GM18873 (cell line): Measurements from ENCODE around the gene GGNBP2.

Source experiments
- ATAC-seq: cut with Tn5 transposase; IDR thresholded peaks from one replicate; pipeline ENCODE4 v1.9.1; 2021; ENCODE audit warnings: mild to moderate bottlenecking, moderate library complexity, moderate number of reproducible peaks; ENCODE audit not compliant: unreplicated experiment, low FRiP score

Gene GGNBP2

DNA sequence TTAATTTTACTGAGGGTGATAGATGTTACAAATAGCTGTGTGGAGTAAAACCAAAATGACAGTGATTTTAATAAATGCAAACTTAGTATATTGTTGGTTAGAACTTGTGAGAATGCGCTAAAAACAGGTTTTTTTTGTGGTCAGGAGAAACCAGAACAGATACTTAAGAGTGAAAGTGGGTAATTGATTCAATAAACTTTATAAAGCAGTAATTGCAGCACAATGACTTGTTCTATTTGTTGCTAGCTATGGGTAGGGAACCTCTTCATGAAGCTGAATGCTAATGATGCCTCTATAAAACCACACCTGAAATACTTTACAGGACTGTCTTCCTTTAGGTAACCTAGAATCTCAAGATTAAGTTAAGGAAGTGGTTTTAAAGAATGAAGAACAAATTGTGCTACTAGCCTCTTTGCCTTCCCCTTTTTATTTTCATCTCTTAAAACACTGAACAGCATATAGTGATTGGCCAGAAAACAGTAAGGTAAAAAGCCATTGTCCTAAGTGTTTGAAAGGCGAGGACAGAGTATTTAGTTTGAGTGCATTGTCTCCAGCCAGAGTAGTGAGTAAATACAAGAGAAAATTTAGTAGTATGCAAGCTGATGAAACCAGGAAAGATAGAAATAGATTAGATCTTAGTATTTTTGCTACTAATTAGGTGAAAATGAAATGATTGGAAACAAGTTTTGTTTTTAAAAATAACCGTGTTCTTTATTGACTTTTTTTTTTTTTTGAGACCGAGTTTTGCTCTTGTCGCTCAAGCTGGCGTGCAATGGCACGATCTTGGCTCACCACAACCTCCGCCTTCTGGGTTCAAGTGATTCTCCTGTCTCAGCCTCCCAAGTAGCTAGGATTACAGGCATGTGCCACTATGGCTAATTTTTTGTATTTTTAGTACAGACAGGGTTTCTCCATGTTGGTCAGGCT, 6.0 kb downstream of the GGNBP2 start:
- ATAC-seq, result no peak

DNA sequence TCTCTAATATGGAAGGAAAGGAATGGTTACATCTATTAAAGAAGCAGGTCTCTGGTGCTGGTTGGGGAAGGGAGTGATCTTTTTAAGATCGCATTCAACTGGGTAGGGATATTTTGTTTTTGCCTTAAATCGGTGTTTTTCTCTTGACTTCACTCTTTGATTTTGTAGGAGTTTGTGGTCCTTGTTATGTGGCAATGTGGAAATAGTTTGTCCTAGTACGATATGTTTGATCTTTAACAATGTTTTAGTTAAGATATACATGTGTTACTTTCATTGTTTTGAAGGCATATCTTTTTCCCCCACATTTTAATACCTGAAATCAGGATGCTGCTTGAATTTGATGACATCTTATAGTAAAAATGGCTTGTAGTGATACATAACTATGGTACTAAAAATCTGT, 8.7 kb downstream of the GGNBP2 start:
- ATAC-seq, result no peak

DNA sequence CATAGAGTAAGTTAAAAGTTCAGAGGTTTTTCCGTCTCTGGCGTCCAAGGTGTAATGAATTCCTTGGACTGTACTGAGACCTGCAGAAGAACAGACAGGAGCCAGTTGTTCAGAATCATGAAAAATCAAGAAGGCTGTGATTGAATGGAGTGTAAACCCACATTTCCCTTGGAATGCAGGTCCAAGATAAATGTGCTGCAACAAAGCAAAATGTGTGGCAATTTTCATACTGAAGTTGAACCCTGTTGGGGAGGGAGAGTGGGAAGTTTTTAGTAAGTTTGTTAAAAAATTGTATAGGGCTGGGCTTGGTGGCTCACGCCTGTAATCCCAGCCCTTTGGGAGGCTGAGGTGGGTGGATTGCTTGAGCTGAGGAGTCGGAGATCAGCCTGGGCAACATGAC, 21.4 kb downstream of the GGNBP2 start:
- no peak for ATAC-seq

DNA sequence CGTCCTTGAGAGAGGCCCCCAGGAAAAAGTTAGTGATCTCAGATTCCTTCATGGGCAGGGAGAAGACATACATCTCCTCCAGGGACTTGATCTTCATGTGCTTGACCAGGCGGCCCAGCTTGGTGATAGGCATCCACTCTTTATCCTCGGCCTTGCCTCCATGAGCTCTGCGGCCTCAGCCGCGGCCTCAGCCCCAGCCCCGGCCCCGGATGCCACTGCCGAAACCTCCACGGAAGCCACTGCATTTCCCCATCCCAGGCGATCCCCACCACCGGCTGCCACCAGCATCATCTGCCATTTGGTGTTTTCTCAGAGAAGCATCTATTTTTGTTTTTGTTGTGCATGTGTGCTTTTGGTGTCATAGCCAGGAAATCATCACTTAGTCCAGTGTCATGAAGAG, 30.3 kb downstream of the GGNBP2 start:
- no peak for ATAC-seq

- ATAC-seq, result no peak
Measured at GRCh38 chr17:36576793-36577192, 32.1 kb downstream of the GGNBP2 start.

DNA sequence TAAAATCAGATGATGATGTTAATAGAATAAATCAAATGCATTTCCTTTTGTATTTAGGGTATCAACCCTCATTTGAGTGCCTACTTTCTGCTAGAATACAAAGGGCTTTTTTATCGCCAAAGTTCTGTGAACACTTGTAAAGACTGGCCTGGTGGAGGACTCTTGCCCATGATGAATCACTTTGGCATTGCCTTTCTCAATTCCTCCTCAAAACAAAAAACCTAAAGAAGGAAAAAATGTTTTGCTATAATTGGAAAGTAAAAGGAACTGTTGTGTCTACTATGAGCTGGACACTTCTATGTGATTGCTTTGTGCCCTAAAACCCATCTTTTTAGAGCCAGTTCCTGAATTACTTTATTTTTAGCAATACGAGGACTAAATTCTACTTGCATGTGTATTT, 34.0 kb downstream of the GGNBP2 start:
- ATAC-seq, result no peak

GRCh38 chr17:36583787-36584186, 39.1 kb downstream of the GGNBP2 start:
- no peak for ATAC-seq

DNA sequence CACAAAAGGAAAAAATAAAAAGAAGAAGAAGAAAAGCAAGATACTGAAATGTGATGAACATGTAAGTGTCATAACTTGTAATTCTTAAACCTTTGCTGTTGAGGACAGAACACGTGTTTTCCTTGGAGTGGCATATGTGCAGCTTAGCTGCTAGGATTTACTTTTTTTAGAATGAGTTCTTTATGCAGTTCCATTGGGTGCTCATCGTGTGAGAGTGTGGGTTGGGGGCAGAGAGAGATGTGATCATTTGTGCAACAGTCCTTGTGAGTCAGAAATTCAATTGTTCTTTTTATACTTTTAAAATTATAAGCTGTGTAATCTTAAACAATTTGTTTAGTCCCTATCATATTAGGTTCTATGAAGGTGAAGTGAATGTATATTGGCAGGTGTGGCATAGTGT, 41.4 kb downstream of the GGNBP2 start:
- ATAC-seq, result no peak

GRCh38 chr17:36590082-36590481, 45.4 kb downstream of the GGNBP2 start:
- ATAC-seq, result no peak

DNA sequence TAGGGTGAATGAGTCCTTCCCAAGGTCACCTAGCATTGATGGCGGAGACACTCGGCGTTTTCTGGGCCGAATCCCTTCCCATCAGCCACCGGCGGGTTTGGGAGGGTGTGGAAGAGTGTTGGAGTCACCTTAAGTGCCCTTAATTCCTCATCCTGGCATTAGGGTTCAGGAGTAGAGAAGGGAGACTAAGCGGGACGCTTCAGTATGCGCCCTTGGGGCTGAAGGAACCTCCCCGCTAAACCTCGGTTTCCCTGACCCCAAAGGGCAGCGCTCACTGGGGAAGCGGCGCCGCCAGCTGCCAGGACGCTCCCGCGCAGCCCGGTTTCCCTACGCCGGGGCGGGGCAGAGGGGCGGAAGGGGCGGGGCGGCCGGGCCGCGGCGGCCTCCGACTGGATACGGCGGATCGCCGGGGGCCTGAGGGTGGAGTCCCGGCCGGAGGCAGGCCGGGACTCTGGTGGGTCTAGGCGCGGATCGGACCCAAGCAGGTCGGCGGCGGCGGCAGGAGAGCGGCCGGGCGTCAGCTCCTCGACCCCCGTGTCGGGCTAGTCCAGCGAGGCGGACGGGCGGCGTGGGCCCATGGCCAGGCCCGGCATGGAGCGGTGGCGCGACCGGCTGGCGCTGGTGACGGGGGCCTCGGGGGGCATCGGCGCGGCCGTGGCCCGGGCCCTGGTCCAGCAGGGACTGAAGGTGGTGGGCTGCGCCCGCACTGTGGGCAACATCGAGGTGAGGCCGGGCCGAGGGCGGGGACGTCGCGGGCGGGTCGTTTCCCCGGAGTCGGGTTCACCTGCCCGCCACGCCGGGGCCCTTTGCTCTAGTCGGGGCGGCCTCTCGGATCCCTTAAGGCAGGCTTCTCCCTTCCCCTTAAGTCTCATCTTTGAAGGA, 47.0 kb downstream of the GGNBP2 start, which contains the start of gene DHRS11:
Gene DHRS11, plus strand, starts transcription at position 446 of the 882 bp plus-strand sequence. Its CDS starts 131 bp downstream, at position 577.
- peak; percentile 43 for ATAC-seq

- ATAC-seq, result no peak
Measured at GRCh38 chr17:36592316-36592715, 47.6 kb downstream of the GGNBP2 start.

DNA sequence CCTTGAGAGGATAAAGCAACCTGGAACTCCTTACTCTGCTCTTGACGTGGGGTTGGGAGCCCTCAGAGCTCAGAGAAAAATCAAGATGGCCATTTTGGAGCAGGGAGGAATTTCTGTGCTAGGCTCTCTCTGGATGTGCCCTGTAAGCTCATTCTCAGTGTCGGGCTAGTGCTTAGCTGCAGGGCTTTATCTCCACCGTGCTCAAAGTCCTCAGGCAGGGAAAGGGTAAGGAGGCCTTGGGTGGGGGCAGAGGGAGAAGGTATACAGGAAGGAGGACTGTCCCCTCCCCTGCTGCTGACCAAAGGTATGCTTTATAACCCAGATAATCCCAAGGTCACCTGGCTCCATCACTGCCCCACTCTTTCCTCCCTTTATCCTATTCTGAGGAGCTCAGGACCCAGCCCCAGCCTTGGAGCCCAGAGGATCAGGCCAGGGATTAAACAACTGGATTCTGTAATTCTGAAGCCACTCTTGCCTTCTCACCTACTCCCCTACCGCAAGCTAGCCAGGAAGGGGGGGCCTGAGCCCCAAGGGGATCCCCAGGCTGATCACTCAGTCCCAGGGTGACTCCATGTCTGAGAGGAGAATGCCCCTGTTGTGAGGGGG, 48.1 kb downstream of the GGNBP2 start:
- no peak for ATAC-seq

- ATAC-seq, result no peak
Measured at GRCh38 chr17:36593656-36594316, 49.1 kb downstream of the GGNBP2 start.

- no peak for ATAC-seq
Measured at GRCh38 chr17:36594626-36595401, 50.1 kb downstream of the GGNBP2 start.

GRCh38 chr17:36597226-36597625, 52.5 kb downstream of the GGNBP2 start:
- ATAC-seq, result no peak

DNA sequence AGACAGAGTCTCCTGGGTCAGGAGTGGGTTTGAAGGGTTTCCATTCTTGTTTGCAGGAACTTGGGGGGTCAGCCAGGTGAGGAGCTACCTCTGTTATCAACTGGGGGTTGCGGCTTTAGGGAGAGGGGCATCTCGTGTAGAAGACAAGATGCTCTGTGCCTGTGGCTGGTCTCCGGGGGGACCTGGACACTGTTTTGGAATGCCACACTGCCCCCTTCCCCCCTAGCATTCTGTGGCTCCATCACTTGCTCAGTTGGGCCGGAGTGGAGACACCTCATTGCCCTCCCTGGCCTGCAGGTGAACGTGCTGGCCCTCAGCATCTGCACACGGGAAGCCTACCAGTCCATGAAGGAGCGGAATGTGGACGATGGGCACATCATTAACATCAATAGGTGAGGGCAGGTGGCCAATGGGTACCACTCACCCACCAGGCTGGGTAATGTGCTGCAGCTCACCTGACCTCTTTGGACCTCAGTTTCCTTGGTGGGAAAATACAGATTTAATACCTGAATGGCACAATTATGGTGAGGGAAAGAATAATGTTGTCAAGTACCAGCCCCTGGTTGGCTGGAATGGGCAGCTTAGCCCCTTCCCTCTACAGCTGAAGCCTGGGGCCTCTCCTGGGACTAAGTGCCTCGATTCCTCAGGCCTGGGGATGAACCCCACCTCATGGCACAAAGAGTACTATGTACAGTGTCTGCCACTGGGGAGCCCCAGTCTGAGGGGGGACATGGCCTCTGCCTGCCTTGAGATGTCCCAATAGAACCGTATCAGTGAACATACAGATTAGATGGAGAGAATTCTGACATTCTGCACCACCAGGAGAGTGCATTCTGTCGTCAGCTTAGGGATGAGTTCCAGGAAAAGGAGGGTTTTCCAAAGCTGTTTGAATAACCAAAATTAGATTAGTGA, 53.4 kb downstream of the GGNBP2 start:
- no peak for ATAC-seq

- no peak for ATAC-seq
Measured at GRCh38 chr17:36598951-36599401, 54.3 kb downstream of the GGNBP2 start.

- ATAC-seq, result no peak
Measured at GRCh38 chr17:36599546-36600250, 55.0 kb downstream of the GGNBP2 start.
